Endothelial cell of umbilical vein (primary cell): ENCODE measurements around the gene INKA2. TPM values are rescaled to one million over a fixed set of nuclear protein-coding genes. Genes with fewer than 3 reads are reported as not detected.

Experiments
- BruUV-seq: library from RNA; stranded (reverse); fragments of 400-500 nt; replicated peaks from 2 replicates; lab custom pipeline; 2021; lab: Mats Ljungman, UMichigan
- CTCF ChIA-PET: fragments of 300-600, 350-600 bp; sonication (Branson Sonifier 250); formaldehyde crosslinking; loops from one replicate; lab custom pipeline; 2021; ENCODE audit warnings: antibody characterized with exemption, inconsistent platforms; lab: Charles Lee
- POLR2A ChIA-PET: fragments of 300-600, 350-600 bp; sonication (Branson Sonifier 250); formaldehyde crosslinking; loops from one replicate; lab custom pipeline; 2021; ENCODE audit warnings: antibody characterized with exemption, inconsistent platforms; lab: Charles Lee
- DNase-seq: peaks from one replicate; pipeline ENCODE4 v3.0.0-alpha.2; 2011; ENCODE audit warnings: low read depth, low spot score
- FAIRE-seq: peaks from 2 replicates; lab custom pipeline; 2011; peaks lifted over from hg19 to GRCh38; lab: Jason Lieb, UNC
- H2AFZ ChIP-seq: 2 replicates; pipeline ENCODE4 v1.6.0; 2012; ENCODE audit warnings: low read depth, low read length, control low read depth, inconsistent platforms
- H3K27ac ChIP-seq: 2 replicates; pipeline ENCODE4 v1.5.1; 2011; ENCODE audit warnings: low read depth, mild to moderate bottlenecking, control low read depth, low read length, moderate library complexity; ENCODE audit not compliant: insufficient read depth
- H3K27me3 ChIP-seq, 2 experiments: 2 replicates each; pipeline versions ENCODE4 v1.6.0 to v1.6.1; 2011; ENCODE audit warnings: low read length in 2 of 2, mixed read lengths in 1 of 2; ENCODE audit not compliant: control insufficient read depth in 2 of 2, insufficient read depth in 2 of 2
- H3K36me3 ChIP-seq, 2 experiments: 2 replicates in 1 of 2; 3 replicates in 1 of 2; pipeline ENCODE4 v1.5.1; 2011; ENCODE audit warnings: low read length in 2 of 2, mild to moderate bottlenecking in 1 of 2, moderate library complexity in 1 of 2; ENCODE audit not compliant: control insufficient read depth in 2 of 2, insufficient read depth in 2 of 2; ENCODE audit errors: extremely low read depth in 1 of 2
- H3K4me1 ChIP-seq: 3 replicates; pipeline ENCODE4 v1.5.1; 2011; ENCODE audit warnings: mild to moderate bottlenecking, low read length; ENCODE audit not compliant: control insufficient read depth, insufficient read depth; ENCODE audit errors: extremely low read depth
- H3K4me2 ChIP-seq: 2 replicates; pipeline ENCODE4 v1.6.1; 2011; ENCODE audit warnings: low read length, control low read depth, mixed read lengths; ENCODE audit not compliant: insufficient read depth
- H3K4me3 ChIP-seq, 3 experiments: fragments of 200-600 bp in 1 of 3; sonication (generic), shearing (Covaris generic) in 1 of 3; replicated peaks in 1 of 3; 2 replicates each; pipeline ENCODE4 v1.5.1; 2011 to 2016; ENCODE audit warnings: control low read depth in 3 of 3, low read length in 3 of 3, mild to moderate bottlenecking in 2 of 3, inconsistent platforms in 1 of 3, low read depth in 1 of 3, moderate library complexity in 1 of 3; ENCODE audit not compliant: insufficient read depth in 1 of 3
- H3K79me2 ChIP-seq: 2 replicates; pipeline ENCODE4 v1.6.0; 2012; ENCODE audit warnings: low read length, inconsistent platforms; ENCODE audit not compliant: control insufficient read depth, insufficient read depth
- H3K9ac ChIP-seq: replicated peaks from 2 replicates; pipeline ENCODE3; 2011; ENCODE audit warnings: low read length, control low read depth; ENCODE audit not compliant: insufficient read depth; ENCODE audit errors: extremely low read depth
- H3K9me1 ChIP-seq: replicated peaks from 3 replicates; pipeline ENCODE4 v1.6.0; 2011; ENCODE audit warnings: mild to moderate bottlenecking, low read length; ENCODE audit not compliant: control insufficient read depth, insufficient read depth; ENCODE audit errors: extremely low read depth
- H3K9me3 ChIP-seq: replicated peaks from 2 replicates; pipeline ENCODE4 v1.5.1; 2012; ENCODE audit warnings: low read length, inconsistent platforms; ENCODE audit not compliant: control insufficient read depth, insufficient read depth
- H4K20me1 ChIP-seq: replicated peaks from 2 replicates; pipeline ENCODE3; 2011; ENCODE audit warnings: mild to moderate bottlenecking, low read length; ENCODE audit not compliant: control insufficient read depth, insufficient read depth; ENCODE audit errors: extremely low read depth
- CTCF ChIP-seq, 2 donors: IDR thresholded peaks; 1 replicate in 1 of 2; 2 replicates in 1 of 2; pipeline ENCODE4 v1.5.1; 2011; ENCODE audit warnings: low read length in 2 of 2, mild to moderate bottlenecking in 2 of 2, moderate library complexity in 2 of 2, control low read depth in 1 of 2, inconsistent platforms in 1 of 2, low read depth in 1 of 2; ENCODE audit not compliant: insufficient read depth in 1 of 2; ENCODE audit errors: extremely low read depth in 1 of 2
- EZH2 ChIP-seq: IDR thresholded peaks from 2 replicates; pipeline ENCODE4 v1.6.1; 2012; ENCODE audit warnings: borderline replicate concordance, low read depth, mild to moderate bottlenecking, moderate library complexity, low read length, inconsistent platforms; ENCODE audit not compliant: severe bottlenecking
- FOS ChIP-seq: IDR thresholded peaks from 2 replicates; pipeline ENCODE4 v1.6.1; 2011; ENCODE audit warnings: mild to moderate bottlenecking, low read length, moderate library complexity, borderline replicate concordance; ENCODE audit not compliant: insufficient read depth
- GATA2 ChIP-seq: IDR thresholded peaks from 2 replicates; pipeline ENCODE4 v1.7.0; 2011; ENCODE audit warnings: low read depth, mild to moderate bottlenecking, moderate library complexity, mixed read lengths, low read length; ENCODE audit not compliant: insufficient read length, insufficient read depth
- JUN ChIP-seq: IDR thresholded peaks from 2 replicates; pipeline ENCODE4 v1.6.1; 2011; ENCODE audit warnings: borderline replicate concordance, low read depth; ENCODE audit not compliant: insufficient read length, insufficient read depth
- MAX ChIP-seq: IDR thresholded peaks from 2 replicates; pipeline ENCODE4 v1.6.1; 2011; ENCODE audit not compliant: insufficient read depth, insufficient read length
- MYC ChIP-seq: IDR thresholded peaks from one replicate; pipeline ENCODE4 v1.6.1; 2011; ENCODE audit warnings: mild to moderate bottlenecking, low read depth, low read length
- POLR2A ChIP-seq: IDR thresholded peaks from 2 replicates; pipeline ENCODE4 v1.6.1; 2012; ENCODE audit warnings: low read depth, mild to moderate bottlenecking, control low read depth, low read length
- POLR2AphosphoS5 ChIP-seq: IDR thresholded peaks from 2 replicates; pipeline ENCODE4 v1.6.1; 2012; ENCODE audit warnings: low read depth, mild to moderate bottlenecking, control low read depth, low read length, moderate library complexity; ENCODE audit not compliant: insufficient read depth
- dilution Hi-C: fragments of 300-500 bp; cut with MboI; formaldehyde crosslinking; loops from one replicate; pipeline ENCODE4 v1.15.0; 2019; ENCODE audit warnings: low sequenced_read_pairs; ENCODE audit not compliant: extremely low pct_ligation_motif_present
- intact Hi-C: fragments of 100-400 bp; cut with micrococcal nuclease; formaldehyde crosslinking; loops from one replicate; pipeline ENCODE4 v1.10.0; 2022
- polyA plus RNA-seq, 4 experiments: library from polyadenylated mRNA; depleted of rRNA in 3 of 4; stranded (reverse) in 3 of 4; unstranded in 1 of 4; fragments of >200 nt; gene quantifications; 2 replicates each; pipeline versions ENCODE4 v1.2.1 to v1.2.3, GENCODE V29; 2011 to 2012; ENCODE audit warnings: missing spikeins in 1 of 4
- total RNA-seq: library from RNA; stranded (reverse); gene quantifications from 2 replicates; pipeline ENCODE4 v1.2.3, GENCODE V29; 2021

Gene INKA2
- total and polyA plus RNA-seq, 2 donors (not counting 3 experiments of a cell fraction or from before 2014, with no cell fraction given), result 2.4 to 7.8 TPM

- Histone ChIP-seq H4K20me1 (no peaks in the 10 kb centered on the region), H3K9ac (no peak overlapping the region), H3K27ac (no peak overlapping the region), H3K27me3 (no peaks in the 10 kb centered on the region), H3K36me3 (no peaks in the 10 kb centered on the region), H3K4me1 (peaks cover 25% of the 10 kb centered on the region), H3K79me2 (no peaks in the 10 kb centered on the region), H3K9me1 (no peaks in the 10 kb centered on the region), H3K4me3 (no peak overlapping the region), H3K9me3 (no peaks in the 10 kb centered on the region), H3K4me2 (no peak overlapping the region), H2AFZ (no peak overlapping the region)
- CTCF ChIA-PET, result interaction anchor here (1.1 to 4.3 kb wide), 5 partner anchors 10 to 38 kb away, joined by 3 to 30 read pairs (median 5); no protein-coding TSS in a partner anchor
- dilution Hi-C loops, result no loop called here
- FAIRE-seq, result no peak
- POLR2A ChIA-PET, result interaction anchor here (0.6 kb wide), 1 partner anchor 254 kb away, joined by 3 read pairs; no protein-coding TSS in a partner anchor
- no TSS peak for BruUV-seq
- intact Hi-C loops, result loop anchor here (10.0 kb wide), 1 partner anchor 767 kb away; the partner anchor contains the start of gene LRIF1
- no peak for TF ChIP-seq POLR2A
- no peak for TF ChIP-seq FOS
- no peak for TF ChIP-seq MAX
- TF ChIP-seq JUN, result no peak
- TF ChIP-seq GATA2, result no peak
- no peak for TF ChIP-seq POLR2AphosphoS5
- TF ChIP-seq EZH2, result no peak
- TF ChIP-seq MYC, result no peak
- TF ChIP-seq CTCF (IDR thresholded peaks at IDR 0.05; ENCODE audit: extremely low read depth in 1 of 2, insufficient read depth in 1 of 2, low read depth in 1 of 2, low read length in 2 of 2), result no peak
- no peak for DNase-seq
Observed at GRCh38 chr1:111731956-111732355, 7.2 kb downstream of the INKA2 start.
